Activated T-cell treated with anti-CD3 and anti-CD28 coated beads, Interleukin-2, amount 50 U/mL, for 1 hour (primary cell): ENCODE data around the gene TJP3.

Experiments
- DNase-seq: peaks from one replicate; pipeline ENCODE4 v3.0.0-alpha.2; 2020

TJP3 gene

GRCh38 chr19:3670796-3671679 is 37.1 kb upstream of the TJP3 start:
- peak; percentile 29 for DNase-seq

- DNase-seq, result no peak
These were observed 36.3 kb upstream of the TJP3 start for GRCh38 chr19:3671680-3672574.

- DNase-seq, result no peak
These were observed 35.6 kb upstream of the TJP3 start for GRCh38 chr19:3672575-3672948.

GRCh38 chr19:3672993-3673392 is 35.2 kb upstream of the TJP3 start:
- DNase-seq, result no peak

- no peak for DNase-seq
These were observed 34.4 kb upstream of the TJP3 start for GRCh38 chr19:3673506-3674439.

GRCh38 chr19:3674784-3675543 is 33.2 kb upstream of the TJP3 start:
- no peak for DNase-seq

- DNase-seq, result no peak
These were observed 30.0 kb upstream of the TJP3 start for GRCh38 chr19:3678188-3678587.

GRCh38 chr19:3679138-3679537 is 29.0 kb upstream of the TJP3 start:
- no peak for DNase-seq

- no peak for DNase-seq
These were observed 28.6 kb upstream of the TJP3 start for GRCh38 chr19:3679581-3679980.

- no peak for DNase-seq
These were observed 27.2 kb upstream of the TJP3 start for GRCh38 chr19:3680939-3681338.

GRCh38 chr19:3682286-3682685 is 25.9 kb upstream of the TJP3 start:
- DNase-seq, result no peak

- no peak for DNase-seq
These were observed 25.3 kb upstream of the TJP3 start for GRCh38 chr19:3682741-3683404.

- DNase-seq, result no peak
These were observed 24.7 kb upstream of the TJP3 start for GRCh38 chr19:3683405-3684053.

- no peak for DNase-seq
These were observed 23.9 kb upstream of the TJP3 start for GRCh38 chr19:3684054-3684816.

- DNase-seq, result no peak
These were observed 23.3 kb upstream of the TJP3 start for GRCh38 chr19:3684817-3685410.

- DNase-seq, result no peak
These were observed 20.8 kb upstream of the TJP3 start for GRCh38 chr19:3687393-3687773.

GRCh38 chr19:3687774-3688706 is 20.1 kb upstream of the TJP3 start:
- DNase-seq, result peak; percentile 47

- no peak for DNase-seq
These were observed 17.4 kb upstream of the TJP3 start for GRCh38 chr19:3690551-3691371.
